DMS 273 treated with DMSO at 0.1 percent for 48 hours (cell line): ENCODE results near the gene TRIM34.
A peak's percentile ranks its signal among the peaks of the same experiment; 100 is the strongest.
"Not testable (repeated sequence)": the region's sequence is repeated elsewhere in the genome, so short reads cannot be mapped to it uniquely, and the experiment has no call there.

Source experiments
- DNase-seq: peaks from one replicate; lab custom pipeline; 2025; lab: John Stamatoyannopoulos, UW

Gene TRIM34, protein sequence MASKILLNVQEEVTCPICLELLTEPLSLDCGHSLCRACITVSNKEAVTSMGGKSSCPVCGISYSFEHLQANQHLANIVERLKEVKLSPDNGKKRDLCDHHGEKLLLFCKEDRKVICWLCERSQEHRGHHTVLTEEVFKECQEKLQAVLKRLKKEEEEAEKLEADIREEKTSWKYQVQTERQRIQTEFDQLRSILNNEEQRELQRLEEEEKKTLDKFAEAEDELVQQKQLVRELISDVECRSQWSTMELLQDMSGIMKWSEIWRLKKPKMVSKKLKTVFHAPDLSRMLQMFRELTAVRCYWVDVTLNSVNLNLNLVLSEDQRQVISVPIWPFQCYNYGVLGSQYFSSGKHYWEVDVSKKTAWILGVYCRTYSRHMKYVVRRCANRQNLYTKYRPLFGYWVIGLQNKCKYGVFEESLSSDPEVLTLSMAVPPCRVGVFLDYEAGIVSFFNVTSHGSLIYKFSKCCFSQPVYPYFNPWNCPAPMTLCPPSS

DNA sequence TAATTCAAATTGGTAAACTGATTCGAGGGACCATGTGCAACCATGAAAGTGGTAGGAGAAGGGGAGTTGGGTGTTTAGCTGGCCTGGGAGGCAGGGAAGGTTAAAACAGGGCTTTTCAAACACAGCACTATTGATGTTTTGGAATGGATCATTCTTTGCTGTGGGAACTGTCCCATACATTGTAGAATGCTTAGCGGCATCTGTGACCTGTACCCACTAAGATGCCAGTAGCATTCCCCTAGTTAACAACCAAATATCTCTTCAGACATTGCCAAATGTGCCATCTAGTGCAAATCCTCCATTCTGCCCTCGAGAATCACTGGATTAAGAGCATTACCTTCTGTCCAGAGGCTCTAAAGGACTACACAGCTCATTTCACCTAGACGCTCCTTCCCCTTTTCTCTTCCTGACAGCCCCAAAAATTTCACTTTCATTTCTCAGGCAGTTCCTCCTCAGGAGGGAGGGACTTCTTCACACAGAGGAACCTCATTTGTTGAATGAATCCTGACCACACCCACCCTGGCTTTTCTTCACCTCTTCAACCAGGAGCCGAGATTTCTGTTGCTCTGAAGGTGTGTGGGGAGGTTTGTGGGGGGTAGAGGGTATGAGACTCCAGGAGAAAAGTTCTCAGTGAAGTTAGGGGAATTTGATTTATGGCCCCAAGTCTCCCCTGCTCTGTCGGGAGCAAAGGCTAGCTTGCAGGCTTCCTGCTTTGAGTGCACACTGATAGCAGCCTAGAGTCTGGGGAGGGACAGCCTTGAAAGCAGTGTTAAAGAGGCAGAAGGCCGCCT, at the start of gene TRIM34:
TSS of gene TRIM34 (plus strand) at position 513 of the 791 bp plus-strand sequence. CDS start 7,331 bp downstream, outside the sequence.
- no peak for DNase-seq

DNA sequence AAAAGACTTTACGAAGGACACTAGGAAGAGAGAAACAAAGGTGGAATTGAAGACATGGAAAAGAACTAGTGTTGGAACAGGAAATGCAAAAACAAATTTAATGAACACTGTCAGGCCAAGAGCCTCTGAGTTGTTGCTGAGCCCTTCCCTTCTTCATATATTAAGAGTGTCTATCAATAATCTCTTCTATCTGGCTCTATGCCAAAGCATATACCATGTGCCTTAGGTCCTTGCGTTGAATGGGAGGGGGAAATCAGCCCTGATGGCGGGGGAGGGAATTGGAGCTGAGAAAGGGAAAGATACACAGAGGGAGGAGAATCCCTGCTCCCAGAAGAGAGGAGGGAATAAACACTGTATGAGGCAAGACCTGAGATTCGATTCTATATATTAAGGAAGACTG, 49.6 kb upstream of the TRIM34 start:
- DNase-seq: no peak

DNA sequence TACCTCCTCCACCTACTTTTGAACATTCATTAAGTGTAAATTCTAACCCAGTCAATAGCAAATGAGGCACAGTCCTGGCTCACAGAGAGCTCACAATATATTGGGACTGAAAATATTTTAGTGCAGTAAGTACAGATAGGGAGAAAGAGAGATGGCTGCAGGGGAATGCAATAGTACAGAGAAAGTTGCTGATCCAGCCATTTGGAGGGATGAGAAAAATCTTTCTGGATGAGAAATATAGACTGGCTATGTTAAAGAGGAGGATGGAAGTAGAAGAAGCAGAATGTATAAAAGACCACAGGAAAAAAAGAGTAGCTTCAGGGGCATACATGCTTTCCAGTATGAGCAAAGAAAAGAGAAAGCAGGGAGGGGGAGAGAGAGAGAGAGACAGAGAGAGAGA, 47.7 kb upstream of the TRIM34 start:
- DNase-seq: no peak

DNA sequence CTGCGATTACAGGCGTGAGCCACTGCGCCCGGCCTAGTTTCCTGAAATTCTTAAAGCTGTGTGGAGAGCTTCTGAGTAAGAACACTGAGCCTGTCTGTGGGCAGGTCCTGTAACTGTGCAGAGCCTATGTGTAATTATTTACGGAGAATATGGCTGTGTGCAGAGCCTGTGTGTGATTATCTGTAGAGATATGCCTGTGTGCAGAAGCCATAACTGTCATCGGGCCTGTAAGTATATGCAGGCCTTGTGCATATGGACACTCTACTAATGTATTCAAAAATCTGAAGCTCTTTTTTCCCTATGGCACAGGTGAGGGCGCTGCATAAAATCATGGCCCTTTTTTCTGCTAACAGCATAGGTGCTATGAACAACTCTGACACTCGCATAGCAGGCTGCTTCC, 44.2 kb upstream of the TRIM34 start, which contains the start of gene OR52B6:
TSS of gene OR52B6 (plus strand) at position 301 of the 400 bp plus-strand sequence. CDS start at position 301, 0 bp downstream.
- DNase-seq: no peak

DNA sequence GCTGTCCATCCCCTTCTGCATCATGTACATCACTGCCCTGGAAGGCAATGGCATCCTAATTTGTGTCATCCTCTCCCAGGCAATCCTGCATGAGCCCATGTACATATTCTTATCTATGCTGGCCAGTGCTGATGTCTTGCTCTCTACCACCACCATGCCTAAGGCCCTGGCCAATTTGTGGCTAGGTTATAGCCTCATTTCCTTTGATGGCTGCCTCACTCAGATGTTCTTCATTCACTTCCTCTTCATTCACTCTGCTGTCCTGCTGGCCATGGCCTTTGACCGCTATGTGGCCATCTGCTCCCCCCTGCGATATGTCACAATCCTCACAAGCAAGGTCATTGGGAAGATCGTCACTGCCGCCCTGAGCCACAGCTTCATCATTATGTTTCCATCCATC, 43.8 kb upstream of the TRIM34 start:
- no peak for DNase-seq

DNA sequence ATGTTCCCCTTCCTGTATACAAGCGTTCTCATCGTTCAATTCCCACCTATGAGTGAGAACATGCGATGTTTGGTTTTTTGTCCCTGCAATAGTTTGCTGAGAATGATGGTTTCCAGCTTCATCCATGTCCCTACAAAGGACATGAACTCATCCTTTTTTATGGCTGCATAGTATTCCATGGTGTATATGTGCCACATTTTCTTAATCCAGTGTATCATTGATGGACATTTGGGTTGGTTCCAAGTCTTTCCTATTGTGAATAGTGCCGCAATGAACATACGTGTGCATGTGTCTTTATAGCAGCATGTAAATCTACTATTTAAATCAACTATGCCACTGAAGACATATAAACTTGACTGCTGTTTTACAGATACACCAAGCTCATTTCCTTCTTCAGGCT, 40.3 kb upstream of the TRIM34 start:
- DNase-seq: not testable (repeated sequence)

DNA sequence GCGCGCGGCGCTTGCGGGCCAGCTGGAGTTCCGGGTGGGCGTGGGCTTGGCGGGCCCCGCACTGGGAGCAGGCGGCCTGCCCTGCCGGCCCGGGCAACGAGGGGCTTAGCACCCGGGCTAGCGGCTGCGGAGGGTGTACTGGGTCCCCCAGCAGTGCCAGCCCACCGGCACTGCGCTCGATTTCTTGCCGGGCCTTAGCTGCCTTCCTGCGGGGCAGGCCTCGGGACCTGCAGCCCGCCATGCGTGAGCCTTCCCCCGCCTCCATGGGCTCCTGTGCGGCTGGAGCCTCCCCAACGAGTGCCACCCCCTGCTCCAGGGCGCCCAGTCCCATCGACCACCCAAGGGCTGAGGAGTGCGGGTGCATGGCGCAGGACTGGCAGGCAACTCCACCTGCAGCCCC, 34.9 kb upstream of the TRIM34 start:
- DNase-seq: not testable (repeated sequence)

DNA sequence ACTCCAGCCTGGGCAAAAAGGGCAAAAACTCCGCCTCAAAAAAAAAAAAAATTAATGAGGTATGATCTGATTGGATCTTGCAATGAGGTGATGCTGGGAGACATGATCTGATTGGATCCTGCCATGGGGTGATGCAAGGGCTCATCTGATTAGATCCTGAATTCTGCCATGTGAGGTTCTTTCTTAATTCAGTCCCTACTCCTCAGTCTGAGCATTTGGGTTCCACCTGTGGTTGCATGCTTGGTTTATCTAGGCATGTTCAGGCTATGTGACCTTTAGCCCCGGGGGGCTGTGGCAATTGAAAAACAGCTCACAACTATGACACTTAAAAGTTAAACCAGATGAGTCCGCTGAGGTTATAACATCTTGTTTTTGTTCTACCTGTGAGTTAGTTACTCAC, 33.2 kb upstream of the TRIM34 start:
- DNase-seq: no peak

DNA sequence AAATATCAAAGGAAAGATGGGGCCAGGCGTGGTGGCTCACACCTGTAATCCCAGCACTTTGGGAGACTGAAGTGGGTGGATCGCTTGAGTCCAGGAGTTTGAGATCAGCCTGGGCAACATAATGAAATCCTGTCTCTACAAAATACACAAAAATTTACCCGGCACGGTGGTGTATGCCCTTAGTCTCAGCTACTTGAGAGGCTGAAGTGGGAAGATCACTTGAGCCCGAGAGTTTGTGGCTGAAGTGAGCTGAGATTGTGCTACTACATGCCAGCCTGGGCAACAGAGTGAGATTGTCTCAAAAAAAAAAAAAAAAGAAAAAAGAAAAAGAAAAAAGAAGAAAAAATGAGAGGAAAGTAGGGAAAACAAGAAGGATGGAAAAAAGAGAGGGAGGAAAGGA, 32.2 kb upstream of the TRIM34 start:
- DNase-seq: no peak

DNA sequence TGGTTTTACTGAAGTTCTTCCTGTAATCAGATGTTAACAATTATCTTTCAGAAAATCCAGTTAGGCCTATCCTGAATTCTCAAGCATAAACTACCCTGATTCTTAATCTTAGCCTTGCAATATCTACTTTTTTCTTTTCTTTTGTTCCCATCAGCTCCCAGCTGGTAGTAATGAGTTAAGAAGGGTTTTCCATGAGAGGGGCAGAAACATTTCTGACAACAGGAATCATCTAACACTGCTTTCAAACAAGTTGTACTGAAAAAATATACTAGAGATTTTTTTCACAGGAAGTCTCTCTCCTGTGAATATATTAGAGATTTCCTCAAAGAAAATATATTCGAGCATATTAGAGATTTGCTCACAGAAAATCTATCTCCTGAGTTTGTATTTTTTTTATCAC, 31.7 kb upstream of the TRIM34 start:
- no peak for DNase-seq

DNA sequence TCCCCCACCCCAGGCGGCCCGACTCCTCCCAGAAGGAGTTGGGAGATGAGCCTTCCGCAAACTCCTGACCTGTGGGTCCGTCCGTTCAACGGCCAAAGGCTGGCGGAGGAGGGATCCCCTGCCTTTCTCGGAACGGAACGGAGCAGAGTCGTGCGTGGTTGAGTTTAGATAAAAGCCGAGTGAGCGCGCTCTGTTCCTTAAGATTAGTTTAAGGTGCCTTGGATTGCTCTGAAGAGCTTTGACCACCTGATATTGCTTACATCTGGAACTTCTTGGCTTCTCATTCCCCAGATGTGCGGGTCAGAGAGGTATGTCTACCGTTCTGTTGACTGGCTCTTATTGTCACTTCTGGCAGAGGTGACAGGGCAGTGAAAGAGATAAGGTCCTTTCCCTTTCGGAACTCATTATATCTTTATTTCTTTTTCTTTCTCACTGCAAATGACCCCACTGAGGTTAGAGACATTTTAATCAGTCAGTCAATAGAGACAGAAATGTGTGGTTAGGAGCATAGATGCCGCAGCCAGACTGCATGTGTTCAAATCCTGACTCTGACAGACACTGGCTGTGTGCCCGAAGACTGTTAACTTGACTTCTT, 28.1 kb upstream of the TRIM34 start, which contains the start of gene TRIM6:
TSS of gene TRIM6 (plus strand) at position 31 of the 595 bp plus-strand sequence. CDS start at position 292, 261 bp downstream.
- DNase-seq: no peak

DNA sequence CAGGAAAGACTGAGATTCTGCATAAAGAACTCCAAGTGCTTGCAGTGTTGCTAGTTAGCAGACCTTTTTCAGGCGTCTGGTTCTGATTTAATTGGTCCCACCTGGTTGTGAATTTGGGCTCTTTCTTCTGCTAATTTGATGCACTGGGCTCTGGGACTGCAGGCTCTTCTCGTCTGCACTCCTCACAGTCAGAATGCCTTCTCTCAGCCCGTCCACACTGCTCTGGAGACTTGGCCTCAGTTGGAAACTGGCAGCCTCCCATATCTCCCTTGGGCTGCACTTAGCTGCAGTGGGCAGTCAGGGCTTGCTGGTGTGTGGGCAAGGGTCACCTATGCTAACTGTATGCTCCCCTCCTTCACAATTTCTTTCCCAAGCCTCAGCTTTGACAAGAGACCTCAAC, 26.8 kb upstream of the TRIM34 start:
- no peak for DNase-seq

DNA sequence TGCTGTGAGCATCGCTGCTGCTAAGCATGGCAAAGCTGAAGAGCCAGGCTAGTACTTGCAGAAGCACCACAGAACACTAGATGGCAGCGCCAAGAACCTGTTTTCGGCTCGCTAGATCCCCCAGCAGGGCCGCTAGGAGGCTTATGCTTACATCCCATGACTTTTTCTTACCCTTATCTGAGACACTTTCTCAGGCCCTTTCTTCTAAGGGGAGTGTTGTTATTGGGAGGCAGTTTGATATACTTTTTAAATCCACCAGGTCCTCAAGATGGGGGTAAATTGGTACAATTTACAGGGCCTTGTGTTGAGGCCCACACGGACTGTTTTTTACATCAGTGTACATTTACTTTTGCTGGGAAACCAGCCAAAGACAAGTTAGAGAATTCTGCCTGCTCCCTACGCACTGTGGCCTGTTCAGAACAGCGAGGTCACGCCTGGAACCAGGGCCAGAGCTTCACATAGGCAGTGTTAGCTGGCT, 24.4 kb upstream of the TRIM34 start:
- DNase-seq: peak; percentile 12

DNA sequence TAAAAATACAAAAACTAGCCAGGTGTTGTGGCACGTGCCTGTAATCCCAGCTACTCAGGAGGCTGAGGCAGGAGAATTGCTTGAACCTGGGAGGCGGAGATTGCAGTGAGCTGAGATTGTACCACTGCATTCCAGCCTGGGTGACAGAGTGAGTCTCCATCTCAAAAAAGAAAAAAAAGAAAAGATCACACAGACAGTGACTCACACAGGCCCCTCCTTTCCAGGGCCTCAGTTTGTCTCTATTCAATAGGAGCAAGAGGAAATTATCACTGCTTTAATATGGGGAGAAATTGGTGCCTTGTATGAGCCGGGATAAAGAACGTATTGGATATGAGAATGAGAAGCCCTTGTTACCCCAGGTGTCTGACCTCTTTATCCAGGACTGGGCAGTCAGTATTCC, 22.0 kb upstream of the TRIM34 start:
- not testable (repeated sequence) for DNase-seq

DNA sequence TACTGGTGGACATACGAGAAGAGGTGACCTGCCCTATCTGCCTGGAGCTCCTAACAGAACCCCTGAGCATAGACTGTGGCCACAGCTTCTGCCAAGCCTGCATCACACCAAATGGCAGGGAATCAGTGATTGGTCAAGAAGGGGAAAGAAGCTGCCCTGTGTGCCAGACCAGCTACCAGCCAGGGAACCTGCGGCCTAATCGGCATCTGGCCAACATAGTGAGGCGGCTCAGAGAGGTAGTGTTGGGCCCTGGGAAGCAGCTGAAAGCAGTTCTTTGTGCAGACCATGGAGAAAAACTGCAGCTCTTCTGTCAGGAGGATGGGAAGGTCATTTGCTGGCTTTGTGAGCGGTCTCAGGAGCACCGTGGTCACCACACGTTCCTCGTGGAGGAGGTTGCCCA, 21.5 kb upstream of the TRIM34 start:
- DNase-seq: no peak

DNA sequence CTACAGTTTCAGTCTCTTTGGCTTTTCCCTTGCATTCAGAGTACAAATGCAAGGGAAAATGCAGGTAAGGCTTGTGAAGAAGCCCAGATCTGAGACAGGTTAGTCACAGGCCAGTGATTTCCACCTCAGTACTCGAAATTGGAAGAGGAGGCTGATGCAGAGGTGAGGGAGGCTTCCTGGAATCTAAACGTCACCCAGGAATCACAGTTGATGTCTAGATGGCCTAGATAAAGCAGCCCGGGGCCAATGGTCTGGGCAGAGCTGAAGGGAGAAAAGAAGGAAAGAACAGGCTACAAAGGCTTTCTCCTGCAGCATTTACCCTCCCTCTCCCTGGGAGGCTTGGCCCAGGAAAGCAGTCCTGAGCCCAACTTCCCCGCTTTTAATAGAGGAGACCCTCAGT, 19.9 kb upstream of the TRIM34 start:
- no peak for DNase-seq

DNA sequence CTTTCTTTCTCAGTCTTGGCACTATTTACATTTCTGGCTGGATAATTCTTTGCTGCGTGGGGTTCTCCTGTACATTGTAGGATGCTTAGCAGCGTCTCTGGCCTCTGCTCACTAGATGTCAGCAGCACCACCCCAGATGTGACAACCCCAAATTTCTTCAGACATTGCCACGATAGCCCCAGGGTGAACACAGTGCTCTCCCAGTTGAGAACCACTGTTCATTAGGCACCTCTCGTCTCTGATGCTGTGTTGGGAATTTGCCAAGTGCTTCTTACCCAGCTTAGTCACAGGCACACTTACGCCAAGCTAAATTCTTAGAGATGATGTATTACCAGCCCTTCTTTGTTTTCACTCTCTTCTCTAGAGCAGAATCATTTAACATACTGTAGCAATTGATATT, 19.0 kb upstream of the TRIM34 start:
- DNase-seq: no peak

DNA sequence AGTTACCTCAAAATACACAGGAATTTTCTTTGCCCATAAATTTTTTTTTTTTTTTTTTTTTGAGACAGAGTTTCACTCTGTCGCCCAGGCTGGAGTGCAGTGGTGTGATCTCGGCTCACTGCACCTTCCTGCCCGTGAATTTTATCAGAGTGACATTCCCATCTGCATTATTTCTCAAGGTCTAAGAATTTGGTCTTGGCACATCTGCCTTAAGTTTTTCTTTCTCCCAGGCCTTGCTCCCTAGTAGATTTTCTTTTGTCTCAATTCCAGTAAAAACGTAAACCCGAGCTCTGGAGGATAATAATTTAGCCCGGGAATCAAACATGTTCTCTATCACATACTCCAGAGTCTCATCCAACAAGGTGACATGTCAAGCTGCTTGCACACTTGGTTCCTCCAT, 16.0 kb upstream of the TRIM34 start:
- no peak for DNase-seq

DNA sequence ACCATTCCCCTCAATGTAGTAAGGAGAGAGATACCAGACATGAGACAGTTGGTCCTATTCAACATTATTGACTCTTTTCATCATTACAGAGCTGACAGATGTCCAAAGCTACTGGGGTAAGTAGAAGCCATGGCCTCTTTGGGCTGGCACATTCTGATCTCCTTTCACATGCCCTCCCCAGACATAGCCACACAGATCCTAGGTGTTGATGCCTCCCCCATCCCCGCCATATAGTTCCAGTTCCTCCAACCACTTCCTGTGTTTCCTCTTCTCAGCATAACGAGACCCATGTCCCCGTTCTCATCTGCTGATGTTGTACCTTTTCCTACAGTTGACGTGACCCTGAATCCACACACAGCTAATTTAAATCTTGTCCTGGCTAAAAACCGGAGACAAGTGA, 14.4 kb upstream of the TRIM34 start:
- DNase-seq: no peak

DNA sequence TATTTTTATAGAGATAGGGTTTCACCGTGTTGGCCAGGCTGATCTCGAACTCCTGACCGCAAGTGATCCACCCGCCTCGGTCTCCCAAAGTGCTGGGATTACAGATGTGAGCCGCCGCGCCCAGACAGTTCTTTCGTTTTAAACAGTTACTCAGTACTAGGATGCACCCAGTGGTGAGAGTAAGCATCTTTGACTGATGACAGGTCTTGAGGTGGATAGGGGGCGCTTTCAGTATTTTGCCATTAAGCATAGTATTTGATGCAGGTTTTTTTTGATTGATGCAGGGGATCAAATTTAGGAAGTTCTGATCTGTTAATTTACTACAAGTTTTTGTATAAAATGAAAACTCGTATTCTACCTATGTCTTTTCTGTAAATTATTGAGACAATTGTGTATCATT, 13.2 kb upstream of the TRIM34 start:
- DNase-seq: no peak

DNA sequence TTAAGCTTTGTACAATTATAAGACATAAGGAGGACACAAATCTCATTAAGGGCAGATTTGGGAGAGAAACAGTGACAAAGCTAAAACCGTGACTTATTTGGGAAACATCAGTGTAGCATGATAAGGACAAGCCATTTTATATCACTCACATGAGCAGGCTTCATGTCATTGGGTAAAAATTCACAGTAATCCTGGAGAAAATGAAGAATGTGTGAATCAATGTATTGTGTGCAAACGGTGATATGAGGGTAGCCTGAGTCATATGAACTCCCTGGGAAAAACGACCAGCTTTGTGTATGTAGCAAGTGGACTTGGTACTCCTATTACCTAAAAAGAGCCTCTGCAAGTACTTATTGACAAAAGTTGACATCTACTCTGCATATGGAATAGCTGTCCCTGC, 6.0 kb upstream of the TRIM34 start:
- DNase-seq: no peak
